PC-3 (cell line): ENCODE data around the gene DPYSL4. TPM values are rescaled to one million over a fixed set of nuclear protein-coding genes. Genes with fewer than 3 reads are reported as not detected.

Experiments
- ATAC-seq: fragments of 200-7000 bp; cut with Tn5 transposase; 2 replicates; pipeline ENCODE4 v1.9.1; 2020; ENCODE audit warnings: mild to moderate bottlenecking, moderate library complexity
- BruUV-seq: library from RNA; stranded (reverse); fragments of 400-500 nt; replicated peaks from 2 replicates; lab custom pipeline; 2021; lab: Mats Ljungman, UMichigan
- CTCF ChIA-PET: fragments of 300-600 bp; sonication (Branson Sonifier 250); formaldehyde crosslinking; loops from one replicate; lab custom pipeline; 2022; ENCODE audit warnings: antibody characterized with exemption; lab: Charles Lee
- POLR2A ChIA-PET: fragments of 300-600 bp; sonication (Branson Sonifier 250); formaldehyde crosslinking; loops from one replicate; lab custom pipeline; 2022; ENCODE audit warnings: antibody characterized with exemption; ENCODE audit not compliant: unreplicated experiment; lab: Charles Lee
- DNase-seq: peaks from one replicate; pipeline ENCODE4 v3.0.0-alpha.2; 2015
- H2AFZ ChIP-seq: fragments of 300-600 bp; sonication (generic); 2 replicates; pipeline ENCODE4 v1.6.0; 2016; ENCODE audit warnings: antibody characterized with exemption, low read length
- H3F3A ChIP-seq: fragments of 300-600 bp; sonication (generic); one replicate; pipeline ENCODE4 v1.6.0; 2017; ENCODE audit warnings: antibody characterized with exemption, low read length, control low read depth, mild to moderate bottlenecking; ENCODE audit not compliant: unreplicated experiment
- H3K27ac ChIP-seq: fragments of 300-600 bp; sonication (generic); 2 replicates; pipeline ENCODE4 v1.5.1; 2016; ENCODE audit warnings: mild to moderate bottlenecking, low read length
- H3K27me3 ChIP-seq: fragments of 300-600 bp; sonication (generic); 2 replicates; pipeline ENCODE4 v1.6.1; 2016; ENCODE audit warnings: low read length, mixed read lengths
- H3K36me3 ChIP-seq: fragments of 300-600 bp; sonication (generic); 2 replicates; pipeline ENCODE4 v1.6.1; 2016; ENCODE audit warnings: low read depth, mixed run types, low read length, mixed read lengths
- H3K4me1 ChIP-seq: fragments of 300-600 bp; sonication (generic); 2 replicates; pipeline ENCODE4 v1.5.1; 2016; ENCODE audit warnings: low read length; ENCODE audit not compliant: insufficient read depth
- H3K4me2 ChIP-seq: fragments of 300-600 bp; sonication (generic); 2 replicates; pipeline ENCODE4 v1.6.0; 2016; ENCODE audit warnings: low read length
- H3K4me3 ChIP-seq: fragments of 300-600 bp; sonication (generic); 2 replicates; pipeline ENCODE4 v1.5.1; 2016; ENCODE audit warnings: mild to moderate bottlenecking, low read length, mixed read lengths
- H3K79me2 ChIP-seq: fragments of 300-600 bp; sonication (generic); 2 replicates; pipeline ENCODE4 v1.6.1; 2017; ENCODE audit warnings: low read length, mixed read lengths
- H3K9ac ChIP-seq: fragments of 300-600 bp; sonication (generic); 2 replicates; pipeline ENCODE4 v1.6.0; 2016; ENCODE audit warnings: mild to moderate bottlenecking, low read length
- H3K9me2 ChIP-seq: fragments of 300-600 bp; sonication (generic); replicated peaks from 2 replicates; pipeline ENCODE4 v1.6.1; 2016; ENCODE audit warnings: mixed run types, low read length, mixed read lengths
- H3K9me3 ChIP-seq: fragments of 300-600 bp; sonication (generic); 2 replicates; pipeline ENCODE4 v1.6.1; 2016; ENCODE audit warnings: low read length, mixed read lengths
- H4K20me1 ChIP-seq: fragments of 300-600 bp; sonication (generic); 2 replicates; pipeline ENCODE4 v1.6.1; 2016; ENCODE audit warnings: low read length, mixed read lengths
- EZH2 ChIP-seq: fragments of 300-600 bp; sonication (generic); IDR thresholded peaks from one replicate; pipeline ENCODE4 v1.6.1; 2017; ENCODE audit warnings: antibody characterized with exemption, mild to moderate bottlenecking, low read length; ENCODE audit not compliant: unreplicated experiment
- EZH2phosphoT487 ChIP-seq: fragments of 300-600 bp; sonication (generic); IDR thresholded peaks from 2 replicates; pipeline ENCODE4 v1.6.1; 2018; ENCODE audit warnings: mild to moderate bottlenecking, antibody characterized with exemption, low read length, borderline replicate concordance
- intact Hi-C: fragments of 100-400 bp; cut with micrococcal nuclease; formaldehyde crosslinking; loops from 2 replicates; pipeline ENCODE4 v1.9.0; 2023
- total RNA-seq: library from RNA; depleted of rRNA; stranded (reverse); fragments of >200 nt; gene quantifications from 2 replicates; pipeline ENCODE4 v1.2.3, GENCODE V29; 2014
- TF ChIP-seq, protein P1 (sequence below): fragments of 300-600 bp; sonication (generic); conservative IDR thresholded peaks from 2 replicates; pipeline ENCODE4 v1.5.1; 2017; ENCODE audit warnings: antibody characterized with exemption, low read depth, mild to moderate bottlenecking, low read length

DPYSL4 gene
- total RNA-seq, 1 experiment from 2014 or later: 10.2 TPM

DNA sequence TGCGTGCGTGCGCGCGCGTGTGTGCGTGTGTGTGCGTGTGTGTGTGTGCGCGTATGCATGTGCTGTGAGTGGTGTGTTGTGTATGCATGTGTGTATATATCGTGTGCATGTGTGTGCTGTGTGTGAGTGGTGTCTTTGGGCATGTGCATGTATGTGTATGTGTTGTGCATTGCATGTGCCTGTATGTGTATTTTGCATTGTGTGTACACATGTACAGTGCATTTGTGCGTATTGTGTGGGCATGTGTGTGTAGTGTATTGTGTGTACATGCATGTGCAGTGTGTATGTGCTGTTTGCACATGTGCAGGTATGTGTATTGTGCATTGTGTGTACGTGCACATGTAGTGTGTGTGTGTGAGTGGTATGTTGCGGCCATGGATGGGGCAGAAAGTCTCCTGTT, 6.0 kb upstream of the DPYSL4 start:
- Histone ChIP-seq H3K79me2 (no peaks in the 10 kb centered on the region), H3K9me3 (no peaks in the 10 kb centered on the region), H3F3A (no peaks in the 10 kb centered on the region), H3K9me2 (no peaks in the 10 kb centered on the region), H3K4me1 (peaks cover 19% of the 10 kb centered on the region), H4K20me1 (no peaks in the 10 kb centered on the region), H3K4me2 (no peak overlapping the region), H2AFZ (no peak overlapping the region), H3K27me3 (no peaks in the 10 kb centered on the region), H3K27ac (no peak overlapping the region), H3K4me3 (no peak overlapping the region), H3K36me3 (no peaks in the 10 kb centered on the region), H3K9ac (no peak overlapping the region)
- ATAC-seq (no peak), DNase-seq (no peak)
- TF ChIP-seq EZH2phosphoT487: no peak
- TF ChIP-seq, protein P1, sequence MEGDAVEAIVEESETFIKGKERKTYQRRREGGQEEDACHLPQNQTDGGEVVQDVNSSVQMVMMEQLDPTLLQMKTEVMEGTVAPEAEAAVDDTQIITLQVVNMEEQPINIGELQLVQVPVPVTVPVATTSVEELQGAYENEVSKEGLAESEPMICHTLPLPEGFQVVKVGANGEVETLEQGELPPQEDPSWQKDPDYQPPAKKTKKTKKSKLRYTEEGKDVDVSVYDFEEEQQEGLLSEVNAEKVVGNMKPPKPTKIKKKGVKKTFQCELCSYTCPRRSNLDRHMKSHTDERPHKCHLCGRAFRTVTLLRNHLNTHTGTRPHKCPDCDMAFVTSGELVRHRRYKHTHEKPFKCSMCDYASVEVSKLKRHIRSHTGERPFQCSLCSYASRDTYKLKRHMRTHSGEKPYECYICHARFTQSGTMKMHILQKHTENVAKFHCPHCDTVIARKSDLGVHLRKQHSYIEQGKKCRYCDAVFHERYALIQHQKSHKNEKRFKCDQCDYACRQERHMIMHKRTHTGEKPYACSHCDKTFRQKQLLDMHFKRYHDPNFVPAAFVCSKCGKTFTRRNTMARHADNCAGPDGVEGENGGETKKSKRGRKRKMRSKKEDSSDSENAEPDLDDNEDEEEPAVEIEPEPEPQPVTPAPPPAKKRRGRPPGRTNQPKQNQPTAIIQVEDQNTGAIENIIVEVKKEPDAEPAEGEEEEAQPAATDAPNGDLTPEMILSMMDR: no peak
- TF ChIP-seq EZH2: no peak
- intact Hi-C loops: no loop called here
- ChIA-PET POLR2A (no interaction called here), CTCF (no interaction called here)
- no TSS peak for BruUV-seq

DNA sequence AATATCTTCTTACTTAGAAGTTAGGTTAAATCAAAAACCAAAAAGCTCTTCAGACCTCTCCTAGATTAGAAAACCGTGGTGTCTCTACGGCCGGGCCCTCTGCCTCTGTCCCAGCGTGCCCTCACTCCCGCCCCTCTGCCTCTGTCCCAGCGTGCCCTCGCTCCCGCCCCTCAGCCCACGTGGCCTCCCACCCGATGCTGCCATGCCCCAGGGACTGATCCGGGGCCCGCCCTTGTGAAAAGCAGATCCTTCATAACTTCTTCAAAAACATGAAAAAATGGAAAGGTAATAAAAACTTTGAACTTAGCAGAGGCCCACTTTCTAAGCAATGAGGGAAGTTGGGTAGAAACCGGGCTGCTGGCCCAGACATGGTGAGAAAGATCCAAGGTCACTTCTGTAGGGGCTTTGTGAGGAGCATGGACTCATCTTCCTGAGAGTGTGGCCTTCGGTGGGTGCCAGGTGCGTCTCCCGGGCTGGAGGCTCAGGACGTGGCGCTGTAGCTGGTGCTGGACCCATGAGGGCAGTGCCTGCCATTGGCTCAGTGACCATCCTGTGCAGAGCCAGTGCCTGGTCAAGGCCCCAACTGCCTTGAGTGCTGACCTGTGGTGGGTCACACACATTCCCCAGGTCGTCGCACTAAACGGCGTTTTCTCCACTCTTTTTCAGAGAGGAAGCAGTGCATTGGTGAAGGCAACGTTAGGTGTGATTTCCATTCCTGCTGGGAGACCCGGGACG, 4.9 kb upstream of the DPYSL4 start:
- Histone ChIP-seq H3K4me1 (peaks cover 11% of the 10 kb centered on the region), H3K4me2 (no peak overlapping the region), H3K9me2 (no peaks in the 10 kb centered on the region), H3K27ac (no peak overlapping the region), H3K27me3 (no peaks in the 10 kb centered on the region), H4K20me1 (no peaks in the 10 kb centered on the region), H3K9me3 (no peaks in the 10 kb centered on the region), H3K36me3 (no peaks in the 10 kb centered on the region), H3K79me2 (no peaks in the 10 kb centered on the region), H3K9ac (no peak overlapping the region), H3F3A (no peaks in the 10 kb centered on the region), H3K4me3 (no peak overlapping the region), H2AFZ (no peak overlapping the region)
- BruUV-seq: no TSS peak
- CTCF ChIA-PET: no interaction called here
- POLR2A ChIA-PET: no interaction called here
- DNase-seq: no peak
- no peak for ATAC-seq
- intact Hi-C loops: no loop called here
- TF ChIP-seq EZH2: no peak
- TF ChIP-seq EZH2phosphoT487: no peak
- TF ChIP-seq, protein P1: no peak

DNA sequence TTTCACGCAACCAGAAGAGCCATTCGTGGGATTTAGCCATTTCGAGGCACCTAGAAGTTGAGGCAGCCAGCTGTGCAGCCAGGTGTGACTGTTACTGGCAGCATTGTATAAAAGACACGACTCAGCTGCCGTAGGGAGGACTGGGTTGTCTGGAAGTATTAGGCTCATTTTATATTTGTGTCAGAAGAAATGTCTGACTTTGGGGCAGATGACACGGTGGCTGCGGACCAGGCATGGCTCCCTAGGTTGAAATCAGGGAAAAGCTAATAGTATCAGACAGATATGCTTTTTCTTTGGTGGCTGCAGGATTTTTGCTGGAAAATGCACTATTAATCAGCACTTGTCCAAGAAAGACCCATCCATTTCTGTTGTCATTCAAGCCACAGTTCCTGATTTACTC, 4.2 kb upstream of the DPYSL4 start:
- Histone ChIP-seq H3K4me3 (no peak overlapping the region), H3K9ac (no peak overlapping the region), H3K4me1 (peaks cover 11% of the 10 kb centered on the region), H3K27me3 (no peaks in the 10 kb centered on the region), H3F3A (no peaks in the 10 kb centered on the region), H2AFZ (no peak overlapping the region), H4K20me1 (no peaks in the 10 kb centered on the region), H3K79me2 (no peaks in the 10 kb centered on the region), H3K36me3 (no peaks in the 10 kb centered on the region), H3K4me2 (no peak overlapping the region), H3K27ac (no peak overlapping the region), H3K9me2 (no peaks in the 10 kb centered on the region), H3K9me3 (no peaks in the 10 kb centered on the region)
- DNase-seq (no peak), ATAC-seq (no peak)
- intact Hi-C loops: no loop called here
- ChIA-PET POLR2A (no interaction called here), CTCF (no interaction called here)
- BruUV-seq: no TSS peak
- TF ChIP-seq, protein P1: no peak
- TF ChIP-seq EZH2 (no peak), EZH2phosphoT487 (no peak)
